ENCODE measurements around the gene KIAA1191. TPM values are rescaled to one million over a fixed set of nuclear protein-coding genes. Genes with fewer than 3 reads are reported as not detected.
A peak's percentile ranks its signal among the peaks of the same experiment; 100 is the strongest.

The KIAA1191 gene
- total RNA-seq, 1 donor from 2014 or later: 56.6 TPM

DNA sequence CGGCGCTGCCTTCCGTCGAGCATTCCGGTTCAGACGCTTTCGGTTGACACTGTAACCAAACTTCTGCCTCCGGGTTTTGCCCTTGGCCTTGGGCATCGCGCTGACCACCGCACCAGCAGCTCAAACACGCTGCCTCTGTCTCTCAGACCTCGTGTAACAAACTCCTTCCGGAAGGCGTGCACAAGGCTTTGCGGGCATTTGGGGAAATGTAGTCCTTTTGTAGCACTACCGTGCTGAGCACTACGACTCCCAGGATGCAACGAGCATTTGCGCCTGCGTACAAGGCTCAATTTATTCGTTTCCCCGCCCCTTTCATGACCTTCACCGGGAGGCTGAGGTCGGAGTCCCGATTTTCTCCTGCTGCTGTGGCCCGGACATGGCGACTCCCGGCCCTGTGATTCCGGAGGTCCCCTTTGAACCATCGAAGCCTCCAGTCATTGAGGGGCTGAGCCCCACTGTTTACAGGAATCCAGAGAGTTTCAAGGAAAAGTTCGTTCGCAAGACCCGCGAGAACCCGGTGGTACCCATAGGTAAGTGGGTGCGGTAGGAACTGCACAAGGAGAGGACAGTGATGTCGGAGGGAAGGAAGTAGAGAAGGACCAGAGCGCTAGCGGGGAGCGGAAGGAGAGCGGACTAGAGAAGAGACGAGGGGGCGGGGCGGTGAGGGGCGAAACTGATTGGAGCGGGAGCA lies 27.0 kb upstream of the KIAA1191 start, which contains the start of the genes HIGD2A and NOP16:
HIGD2A (plus strand) TSS at position 308 of the 691 bp plus-strand sequence; CDS start at position 377, 69 bp downstream.
NOP16 (minus strand) TSS at position 155 of the 691 bp plus-strand sequence; CDS start at position 96, 59 bp downstream.
- ChIA-PET POLR2A (interaction anchor here (0.6 to 4.2 kb wide), 12 partner anchors 11 to 259 kb away, joined by 3 to 45 read pairs (median 5); partner anchors contain the start of genes FAF2, KIAA1191, RNF44 and TSPAN17), CTCF (interaction anchor here (0.7 to 1.3 kb wide), 3 partner anchors 27 to 59 kb away, joined by 3 to 4 read pairs (median 3); partner anchors contain the start of gene KIAA1191)
- H3K36me3 Mint-ChIP-seq (ENCODE audit: low read depth): peaks cover 76% of the 10 kb centered on the region
- H3K27me3 Mint-ChIP-seq: no peaks in the 10 kb centered on the region
- no peaks in the 10 kb centered on the region for H3K9me3 Mint-ChIP-seq
- peaks cover 30% of the 10 kb centered on the region for H3K4me1 Mint-ChIP-seq
- DNase-seq: peak; percentile 92
- TF ChIP-seq, protein P1, sequence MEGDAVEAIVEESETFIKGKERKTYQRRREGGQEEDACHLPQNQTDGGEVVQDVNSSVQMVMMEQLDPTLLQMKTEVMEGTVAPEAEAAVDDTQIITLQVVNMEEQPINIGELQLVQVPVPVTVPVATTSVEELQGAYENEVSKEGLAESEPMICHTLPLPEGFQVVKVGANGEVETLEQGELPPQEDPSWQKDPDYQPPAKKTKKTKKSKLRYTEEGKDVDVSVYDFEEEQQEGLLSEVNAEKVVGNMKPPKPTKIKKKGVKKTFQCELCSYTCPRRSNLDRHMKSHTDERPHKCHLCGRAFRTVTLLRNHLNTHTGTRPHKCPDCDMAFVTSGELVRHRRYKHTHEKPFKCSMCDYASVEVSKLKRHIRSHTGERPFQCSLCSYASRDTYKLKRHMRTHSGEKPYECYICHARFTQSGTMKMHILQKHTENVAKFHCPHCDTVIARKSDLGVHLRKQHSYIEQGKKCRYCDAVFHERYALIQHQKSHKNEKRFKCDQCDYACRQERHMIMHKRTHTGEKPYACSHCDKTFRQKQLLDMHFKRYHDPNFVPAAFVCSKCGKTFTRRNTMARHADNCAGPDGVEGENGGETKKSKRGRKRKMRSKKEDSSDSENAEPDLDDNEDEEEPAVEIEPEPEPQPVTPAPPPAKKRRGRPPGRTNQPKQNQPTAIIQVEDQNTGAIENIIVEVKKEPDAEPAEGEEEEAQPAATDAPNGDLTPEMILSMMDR (IDR thresholded peaks at IDR 0.05): no peak
- peak within 1 kb of the TSS; percentile 100 for H3K4me3 Mint-ChIP-seq
- intact Hi-C loops (cut with micrococcal nuclease): loop anchor here (1.0 to 10.0 kb wide), 11 partner anchors 15 to 1039 kb away; partner anchors contain the start of genes ARL10, CLTB, FAF2 and GRK6
- ATAC-seq (ENCODE audit: low read depth): peak; percentile 90
- H3K27ac Mint-ChIP-seq: peak within 1 kb of the TSS; percentile 100

DNA sequence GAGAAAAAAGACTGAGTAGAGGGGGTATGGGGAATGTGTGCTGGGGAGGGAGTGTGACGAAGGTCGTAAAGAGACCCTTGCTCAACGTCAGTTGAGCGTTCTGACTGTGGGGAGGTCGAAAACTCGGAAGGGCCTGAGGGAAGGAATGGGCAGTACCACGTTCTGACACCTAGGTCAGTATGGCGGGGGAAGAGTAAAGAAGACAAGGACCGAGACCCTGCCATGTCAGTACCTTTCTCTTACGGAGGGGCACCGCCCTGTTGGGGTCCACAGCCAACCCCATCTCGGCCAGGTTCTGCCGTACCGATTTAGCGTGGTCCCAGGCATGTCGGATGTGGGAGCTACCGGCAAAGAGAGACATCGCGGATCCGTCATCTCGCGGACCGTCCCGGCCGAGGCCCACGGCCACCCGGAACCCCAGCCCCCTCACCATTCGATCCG lies 26.5 kb upstream of the KIAA1191 start:
- H3K27me3 Mint-ChIP-seq: no peaks in the 10 kb centered on the region
- no peak for DNase-seq
- TF ChIP-seq, protein P1 (IDR thresholded peaks at IDR 0.05): no peak

DNA sequence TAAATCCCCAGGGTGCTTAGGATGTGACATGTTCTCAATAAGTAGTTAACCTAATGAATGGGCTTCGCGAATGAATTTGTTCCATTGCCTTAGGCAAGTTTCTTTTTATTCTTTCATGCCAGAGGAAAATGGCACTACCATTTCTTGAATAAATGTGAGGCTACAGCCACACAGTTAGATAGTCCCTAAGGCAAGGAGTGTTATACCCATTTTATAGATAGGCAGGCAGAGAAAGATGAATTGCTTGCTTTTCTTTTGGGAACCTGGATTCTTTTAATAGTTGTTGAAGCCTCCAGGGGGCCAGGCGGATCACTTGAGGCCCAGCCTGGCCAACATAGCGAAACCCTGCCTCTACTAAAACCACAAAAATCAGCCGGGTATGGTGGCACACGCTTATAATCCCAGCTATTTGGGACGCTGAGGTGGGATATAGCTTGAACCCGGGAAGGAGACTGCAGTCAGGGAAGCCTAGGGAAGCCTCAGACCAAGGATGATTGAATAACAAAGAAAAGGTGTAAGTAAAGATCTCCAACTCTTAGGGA lies 25.9 kb upstream of the KIAA1191 start:
- TF ChIP-seq, protein P1 (IDR thresholded peaks at IDR 0.05): no peak
- Mint-ChIP-seq H3K27ac (peak overlapping the region; percentile 100), H3K9me3 (no peaks in the 10 kb centered on the region), H3K36me3 (ENCODE audit: low read depth) (peaks cover 79% of the 10 kb centered on the region), H3K27me3 (no peaks in the 10 kb centered on the region), H3K4me1 (peaks cover 30% of the 10 kb centered on the region), H3K4me3 (peak overlapping the region; percentile 100)
- DNase-seq (no peak), ATAC-seq (ENCODE audit: low read depth) (no peak)
- ChIA-PET CTCF (no interaction called here), POLR2A (interaction anchor here (0.7 to 4.2 kb wide), 4 partner anchors 13 to 964 kb away, joined by 3 to 45 read pairs (median 4); partner anchors contain the start of genes KIAA1191 and LMAN2)
- intact Hi-C loops (cut with micrococcal nuclease): loop anchor here (5.0 to 10.0 kb wide), 3 partner anchors 747 to 1040 kb away; partner anchors contain the start of genes GRK6, NSD1, PRELID1 and RAB24

More for the DNA sequence above, 26.5 kb upstream of the KIAA1191 start:
- POLR2A ChIA-PET: interaction anchor here (0.6 to 4.2 kb wide), 10 partner anchors 12 to 155 kb away, joined by 3 to 45 read pairs (median 4); partner anchors contain the start of genes FAF2, KIAA1191 and RNF44
- no peak for ATAC-seq (ENCODE audit: low read depth)
- CTCF ChIA-PET: no interaction called here
- H3K36me3 Mint-ChIP-seq (ENCODE audit: low read depth): peaks cover 76% of the 10 kb centered on the region
- H3K9me3 Mint-ChIP-seq: no peaks in the 10 kb centered on the region
- H3K27ac Mint-ChIP-seq: peak overlapping the region; percentile 100
- H3K4me3 Mint-ChIP-seq: peak overlapping the region; percentile 100
- peaks cover 30% of the 10 kb centered on the region for H3K4me1 Mint-ChIP-seq
- intact Hi-C loops (cut with micrococcal nuclease): loop anchor here (1.0 to 10.0 kb wide), 9 partner anchors 15 to 1039 kb away; partner anchors contain the start of genes ARL10, FAF2, GRK6 and KIAA1191

DNA sequence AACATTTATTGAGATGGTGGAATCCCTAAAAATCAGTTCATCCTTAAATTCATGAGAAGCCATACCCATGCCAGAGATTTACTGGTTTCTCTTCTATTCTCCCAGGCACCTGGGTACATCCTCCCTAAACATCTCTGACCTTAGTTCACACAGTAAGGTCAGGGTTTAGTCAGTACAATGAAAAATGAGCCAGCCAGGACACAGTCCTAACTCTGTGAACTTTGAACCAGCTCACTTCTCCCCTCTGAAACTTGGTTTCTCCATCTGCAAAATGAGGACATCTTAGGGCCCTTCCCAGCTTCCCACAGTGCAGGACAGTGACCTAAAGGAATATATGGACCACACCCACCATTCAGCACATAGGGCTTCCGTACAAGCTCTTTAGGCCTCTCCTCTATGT lies 24.9 kb upstream of the KIAA1191 start:
- H3K27me3 Mint-ChIP-seq: no peaks in the 10 kb centered on the region
- H3K9me3 Mint-ChIP-seq: no peaks in the 10 kb centered on the region
- no peak overlapping the region for H3K27ac Mint-ChIP-seq
- peaks cover 79% of the 10 kb centered on the region for H3K36me3 Mint-ChIP-seq (ENCODE audit: low read depth)
- ChIA-PET CTCF (no interaction called here), POLR2A (interaction anchor here (4.2 kb wide), 1 partner anchor 25 kb away, joined by 45 read pairs; the partner anchor contains the start of gene KIAA1191)
- H3K4me1 Mint-ChIP-seq: peaks cover 30% of the 10 kb centered on the region
- H3K4me3 Mint-ChIP-seq: peak overlapping the region; percentile 100
- no peak for DNase-seq
- TF ChIP-seq, protein P1 (IDR thresholded peaks at IDR 0.05): no peak
- intact Hi-C loops (cut with micrococcal nuclease): loop anchor here (5.0 to 10.0 kb wide), 3 partner anchors 748 to 1041 kb away; partner anchors contain the start of genes GRK6, NSD1, PRELID1 and RAB24
- ATAC-seq (ENCODE audit: low read depth): no peak
